ENCODE data around the gene ATXN7.

Gene ATXN7

GRCh38 chr3:63977893-63978292, 114.2 kb downstream of the ATXN7 start:
- peak overlapping the region; percentile 69 for H3K27ac Mint-ChIP-seq
- DNase-seq (ENCODE audit: low spot score in 2 of 2) (no peak), ATAC-seq (ENCODE audit: low read depth) (no peak)
- H3K9me3 Mint-ChIP-seq, result no peaks in the 10 kb centered on the region
- peaks cover 24% of the 10 kb centered on the region for H3K4me1 Mint-ChIP-seq
- H3K36me3 Mint-ChIP-seq, result peaks cover 27% of the 10 kb centered on the region
- H3K27me3 Mint-ChIP-seq, result no peaks in the 10 kb centered on the region
- H3K4me3 Mint-ChIP-seq, result no peak overlapping the region

- no peak for DNase-seq (ENCODE audit: low spot score in 2 of 2)
- Mint-ChIP-seq H3K27me3 (no peaks in the 10 kb centered on the region), H3K27ac (no peak overlapping the region), H3K36me3 (peaks cover 26% of the 10 kb centered on the region), H3K4me1 (peaks cover 24% of the 10 kb centered on the region), H3K4me3 (no peak overlapping the region), H3K9me3 (no peaks in the 10 kb centered on the region)
- no peak for ATAC-seq (ENCODE audit: low read depth)
Observed at GRCh38 chr3:63979093-63979885, 115.6 kb downstream of the ATXN7 start.

- no peak for DNase-seq (ENCODE audit: low spot score in 2 of 2)
- Mint-ChIP-seq H3K27ac (no peak overlapping the region), H3K9me3 (no peaks in the 10 kb centered on the region), H3K27me3 (no peaks in the 10 kb centered on the region), H3K4me3 (no peak overlapping the region), H3K4me1 (peaks cover 20% of the 10 kb centered on the region), H3K36me3 (peaks cover 32% of the 10 kb centered on the region)
- ATAC-seq (ENCODE audit: low read depth), result no peak
Observed at GRCh38 chr3:63980019-63980418, 116.4 kb downstream of the ATXN7 start.

- ATAC-seq (ENCODE audit: low read depth), result no peak
- Mint-ChIP-seq H3K27ac (peak overlapping the region; percentile 68), H3K27me3 (no peaks in the 10 kb centered on the region), H3K36me3 (peaks cover 39% of the 10 kb centered on the region), H3K9me3 (no peaks in the 10 kb centered on the region), H3K4me1 (peaks cover 16% of the 10 kb centered on the region), H3K4me3 (no peak overlapping the region)
- DNase-seq (ENCODE audit: low spot score in 2 of 2), result no peak
Observed at GRCh38 chr3:63980830-63981498, 117.3 kb downstream of the ATXN7 start.

- Mint-ChIP-seq H3K9me3 (no peaks in the 10 kb centered on the region), H3K4me1 (peaks cover 12% of the 10 kb centered on the region), H3K4me3 (no peak overlapping the region), H3K36me3 (peaks cover 40% of the 10 kb centered on the region), H3K27me3 (no peaks in the 10 kb centered on the region), H3K27ac (peak overlapping the region; percentile 68)
- ATAC-seq (ENCODE audit: low read depth) (peak; percentile 26), DNase-seq (ENCODE audit: low spot score in 2 of 2) (no peak)
Observed at GRCh38 chr3:63981980-63982379, 118.3 kb downstream of the ATXN7 start.

- DNase-seq (ENCODE audit: low spot score in 2 of 2), result no peak
- peak overlapping the region; percentile 21 for H3K27ac Mint-ChIP-seq
- no peaks in the 10 kb centered on the region for H3K9me3 Mint-ChIP-seq
- H3K27me3 Mint-ChIP-seq, result no peaks in the 10 kb centered on the region
- H3K4me3 Mint-ChIP-seq, result no peak overlapping the region
- peaks cover 5% of the 10 kb centered on the region for H3K4me1 Mint-ChIP-seq
- peaks cover 49% of the 10 kb centered on the region for H3K36me3 Mint-ChIP-seq
- ATAC-seq (ENCODE audit: low read depth), result no peak
Observed at GRCh38 chr3:63984391-63984790, 120.7 kb downstream of the ATXN7 start.

GRCh38 chr3:63986146-63986545, 122.5 kb downstream of the ATXN7 start:
- peaks cover 5% of the 10 kb centered on the region for H3K4me1 Mint-ChIP-seq
- H3K36me3 Mint-ChIP-seq, result peaks cover 48% of the 10 kb centered on the region
- H3K27ac Mint-ChIP-seq, result no peak overlapping the region
- DNase-seq (ENCODE audit: low spot score in 2 of 2) (no peak), ATAC-seq (ENCODE audit: low read depth) (no peak)
- no peaks in the 10 kb centered on the region for H3K27me3 Mint-ChIP-seq
- H3K4me3 Mint-ChIP-seq, result no peak overlapping the region
- H3K9me3 Mint-ChIP-seq, result no peaks in the 10 kb centered on the region

GRCh38 chr3:63986831-63987230, 123.2 kb downstream of the ATXN7 start:
- H3K4me1 Mint-ChIP-seq, result peaks cover 5% of the 10 kb centered on the region
- DNase-seq (ENCODE audit: low spot score in 2 of 2) (no peak), ATAC-seq (ENCODE audit: low read depth) (no peak)
- no peak overlapping the region for H3K4me3 Mint-ChIP-seq
- H3K36me3 Mint-ChIP-seq, result peaks cover 48% of the 10 kb centered on the region
- H3K27me3 Mint-ChIP-seq, result no peaks in the 10 kb centered on the region
- no peaks in the 10 kb centered on the region for H3K9me3 Mint-ChIP-seq
- H3K27ac Mint-ChIP-seq, result peak overlapping the region; percentile 35

- H3K36me3 Mint-ChIP-seq, result peaks cover 44% of the 10 kb centered on the region
- H3K4me1 Mint-ChIP-seq, result no peaks in the 10 kb centered on the region
- H3K27ac Mint-ChIP-seq, result no peak overlapping the region
Observed at GRCh38 chr3:63988943-63989342, 125.3 kb downstream of the ATXN7 start.

GRCh38 chr3:63990204-63990603, 126.5 kb downstream of the ATXN7 start:
- DNase-seq (ENCODE audit: low spot score in 2 of 2) (no peak), ATAC-seq (ENCODE audit: low read depth) (no peak)
- Mint-ChIP-seq H3K4me3 (no peak overlapping the region), H3K27ac (no peak overlapping the region), H3K27me3 (no peaks in the 10 kb centered on the region), H3K36me3 (peaks cover 41% of the 10 kb centered on the region), H3K4me1 (no peaks in the 10 kb centered on the region), H3K9me3 (no peaks in the 10 kb centered on the region)

More at GRCh38 chr3:63988943-63989342, 125.3 kb downstream of the ATXN7 start:
- DNase-seq (ENCODE audit: low spot score in 2 of 2) (no peak), ATAC-seq (ENCODE audit: low read depth) (no peak)
- Mint-ChIP-seq H3K4me3 (no peak overlapping the region), H3K27me3 (no peaks in the 10 kb centered on the region), H3K9me3 (no peaks in the 10 kb centered on the region)

GRCh38 chr3:63990733-63991132, 127.1 kb downstream of the ATXN7 start:
- ATAC-seq (ENCODE audit: low read depth) (no peak), DNase-seq (ENCODE audit: low spot score in 2 of 2) (no peak)
- peak overlapping the region; percentile 18 for H3K27ac Mint-ChIP-seq
- no peaks in the 10 kb centered on the region for H3K9me3 Mint-ChIP-seq
- H3K4me1 Mint-ChIP-seq, result no peaks in the 10 kb centered on the region
- no peaks in the 10 kb centered on the region for H3K27me3 Mint-ChIP-seq
- peaks cover 41% of the 10 kb centered on the region for H3K36me3 Mint-ChIP-seq
- no peak overlapping the region for H3K4me3 Mint-ChIP-seq

- Mint-ChIP-seq H3K9me3 (no peaks in the 10 kb centered on the region), H3K27me3 (no peaks in the 10 kb centered on the region), H3K4me1 (no peaks in the 10 kb centered on the region), H3K36me3 (peaks cover 45% of the 10 kb centered on the region), H3K4me3 (no peak overlapping the region), H3K27ac (peak overlapping the region; percentile 18)
- DNase-seq (ENCODE audit: low spot score in 2 of 2) (no peak), ATAC-seq (ENCODE audit: low read depth) (no peak)
Observed at GRCh38 chr3:63991666-63992065, 128.0 kb downstream of the ATXN7 start.

GRCh38 chr3:63992516-63993209, 129.0 kb downstream of the ATXN7 start:
- Mint-ChIP-seq H3K27ac (peak overlapping the region; percentile 14), H3K27me3 (no peaks in the 10 kb centered on the region), H3K4me3 (no peak overlapping the region), H3K9me3 (no peaks in the 10 kb centered on the region), H3K4me1 (no peaks in the 10 kb centered on the region), H3K36me3 (peaks cover 43% of the 10 kb centered on the region)
- ATAC-seq (ENCODE audit: low read depth) (no peak), DNase-seq (ENCODE audit: low spot score in 2 of 2) (no peak)

- Mint-ChIP-seq H3K9me3 (no peaks in the 10 kb centered on the region), H3K27me3 (no peaks in the 10 kb centered on the region), H3K27ac (no peak overlapping the region), H3K36me3 (peaks cover 40% of the 10 kb centered on the region), H3K4me1 (no peaks in the 10 kb centered on the region), H3K4me3 (no peak overlapping the region)
- ATAC-seq (ENCODE audit: low read depth) (peak; percentile 83), DNase-seq (ENCODE audit: low spot score in 2 of 2) (peak; percentile 18 to 30)
Observed at GRCh38 chr3:63993653-63994079, 130.0 kb downstream of the ATXN7 start.

Measured in memory B cell (primary cell).